ENCODE data around the gene AGO3.
A peak's percentile ranks its signal among the peaks of the same experiment; 100 is the strongest.

AGO3 gene

GRCh38 chr1:36098650-36099365 lies 167.9 kb downstream of the AGO3 start:
- no peak for DNase-seq

- peak; percentile 72 for DNase-seq
Measured at GRCh38 chr1:36099681-36100341, 168.9 kb downstream of the AGO3 start.

GRCh38 chr1:36100376-36100775 lies 169.5 kb downstream of the AGO3 start:
- no peak for DNase-seq

- DNase-seq, result no peak
Measured at GRCh38 chr1:36101546-36101945, 170.6 kb downstream of the AGO3 start.

- no peak for DNase-seq
Measured at GRCh38 chr1:36106269-36106668, 175.4 kb downstream of the AGO3 start.

GRCh38 chr1:36107394-36107793 lies 176.5 kb downstream of the AGO3 start:
- DNase-seq, result no peak

GRCh38 chr1:36108314-36108713 lies 177.4 kb downstream of the AGO3 start:
- no peak for DNase-seq

- no peak for DNase-seq
Measured at GRCh38 chr1:36109041-36109679, 178.3 kb downstream of the AGO3 start.

GRCh38 chr1:36111151-36111550 lies 180.2 kb downstream of the AGO3 start:
- DNase-seq, result no peak

GRCh38 chr1:36112823-36113222 lies 181.9 kb downstream of the AGO3 start:
- DNase-seq, result no peak

GRCh38 chr1:36114371-36114770 lies 183.5 kb downstream of the AGO3 start:
- no peak for DNase-seq

GRCh38 chr1:36115200-36115669 lies 184.3 kb downstream of the AGO3 start:
- DNase-seq, result no peak

- DNase-seq, result no peak
Measured at GRCh38 chr1:36115931-36116330, 185.0 kb downstream of the AGO3 start.

- DNase-seq, result no peak
Measured at GRCh38 chr1:36116901-36117300, 186.0 kb downstream of the AGO3 start.

- no peak for DNase-seq
Measured at GRCh38 chr1:36118447-36119204, 187.7 kb downstream of the AGO3 start.

- DNase-seq, result no peak
Measured at GRCh38 chr1:36119456-36119855, 188.6 kb downstream of the AGO3 start.
